Mesothelial cell of epicardium (in vitro differentiated cells): ENCODE results near the gene EXOSC7. TPM values are rescaled to one million over a fixed set of nuclear protein-coding genes. Genes with fewer than 3 reads are reported as not detected.

ENCODE experiments used
- DNase-seq, 2 experiments: peaks; one replicate each; pipeline ENCODE4 v3.0.0; 2021; ENCODE audit warnings: low spot score in 2 of 2; ENCODE audit not compliant: unreplicated experiment in 2 of 2
- H3K27ac Mint-ChIP-seq: 2 replicates; pipeline ENCODE4 v1.8.0; 2021; ENCODE audit warnings: mixed read lengths
- H3K27me3 Mint-ChIP-seq: 2 replicates; pipeline ENCODE4 v1.8.0; 2021; ENCODE audit warnings: low read depth, mixed read lengths
- H3K36me3 Mint-ChIP-seq: 2 replicates; pipeline ENCODE4 v1.8.0; 2021; ENCODE audit warnings: mixed read lengths
- H3K4me1 Mint-ChIP-seq: 2 replicates; pipeline ENCODE4 v1.8.0; 2021; ENCODE audit warnings: mixed read lengths
- H3K4me3 Mint-ChIP-seq: 2 replicates; pipeline ENCODE4 v1.8.0; 2021; ENCODE audit warnings: mild to moderate bottlenecking, moderate library complexity, mixed read lengths
- H3K9me3 Mint-ChIP-seq: 2 replicates; pipeline ENCODE4 v1.8.0; 2021; ENCODE audit warnings: mixed read lengths
- total RNA-seq: library from RNA; stranded (reverse); gene quantifications from 3 replicates; pipeline ENCODE4 v1.2.1, GENCODE V29; 2021
- TF ChIP-seq, protein P1 (sequence below): fragments of 200-600 bp; sonication (generic); IDR thresholded peaks from one replicate; pipeline ENCODE4 v1.5.0; 2021; ENCODE audit warnings: antibody characterized with exemption; ENCODE audit not compliant: unreplicated experiment

EXOSC7 gene
- total RNA-seq, 1 donor from 2014 or later, result 53.6 TPM

DNA sequence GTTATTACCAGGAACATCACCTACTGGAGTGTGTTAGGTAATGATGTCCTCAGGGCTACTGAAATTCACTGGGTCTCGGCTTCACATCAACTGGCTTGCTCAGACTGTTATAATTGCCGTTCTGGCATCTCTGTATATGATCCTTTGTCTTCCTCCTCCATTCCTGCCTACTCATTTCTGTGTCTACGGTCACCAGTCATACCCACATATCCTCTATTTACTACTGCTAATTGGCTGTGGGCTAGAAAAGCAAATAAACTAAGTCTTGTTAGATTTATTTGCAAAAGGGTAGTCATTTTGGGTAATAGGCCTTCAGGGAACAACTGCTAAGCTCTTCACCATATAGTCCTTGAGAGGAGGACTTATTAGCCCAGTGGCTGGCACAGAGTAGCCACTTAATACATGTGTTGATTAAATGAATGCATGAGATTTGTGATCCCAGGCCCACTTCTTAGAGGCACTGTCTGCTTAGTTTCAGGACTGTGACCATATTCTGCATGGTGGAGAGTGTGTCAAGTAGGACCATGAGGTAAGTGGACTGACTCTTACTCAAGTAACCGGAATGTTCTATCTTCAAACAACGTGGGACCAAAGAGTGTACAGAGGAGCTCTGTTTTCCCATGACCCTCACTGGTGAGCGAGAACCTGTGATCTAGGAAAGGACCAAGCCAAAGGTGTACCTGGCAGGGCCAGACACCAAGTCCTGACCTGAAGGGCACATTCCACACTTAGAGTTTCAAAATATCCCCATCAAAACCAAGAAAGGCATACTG is 13.2 kb upstream of the EXOSC7 start:
- no peak for DNase-seq
- TF ChIP-seq, protein P1, sequence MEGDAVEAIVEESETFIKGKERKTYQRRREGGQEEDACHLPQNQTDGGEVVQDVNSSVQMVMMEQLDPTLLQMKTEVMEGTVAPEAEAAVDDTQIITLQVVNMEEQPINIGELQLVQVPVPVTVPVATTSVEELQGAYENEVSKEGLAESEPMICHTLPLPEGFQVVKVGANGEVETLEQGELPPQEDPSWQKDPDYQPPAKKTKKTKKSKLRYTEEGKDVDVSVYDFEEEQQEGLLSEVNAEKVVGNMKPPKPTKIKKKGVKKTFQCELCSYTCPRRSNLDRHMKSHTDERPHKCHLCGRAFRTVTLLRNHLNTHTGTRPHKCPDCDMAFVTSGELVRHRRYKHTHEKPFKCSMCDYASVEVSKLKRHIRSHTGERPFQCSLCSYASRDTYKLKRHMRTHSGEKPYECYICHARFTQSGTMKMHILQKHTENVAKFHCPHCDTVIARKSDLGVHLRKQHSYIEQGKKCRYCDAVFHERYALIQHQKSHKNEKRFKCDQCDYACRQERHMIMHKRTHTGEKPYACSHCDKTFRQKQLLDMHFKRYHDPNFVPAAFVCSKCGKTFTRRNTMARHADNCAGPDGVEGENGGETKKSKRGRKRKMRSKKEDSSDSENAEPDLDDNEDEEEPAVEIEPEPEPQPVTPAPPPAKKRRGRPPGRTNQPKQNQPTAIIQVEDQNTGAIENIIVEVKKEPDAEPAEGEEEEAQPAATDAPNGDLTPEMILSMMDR, result no peak
- peaks cover 6% of the 10 kb centered on the region for H3K4me1 Mint-ChIP-seq
- no peak overlapping the region for H3K4me3 Mint-ChIP-seq
- no peaks in the 10 kb centered on the region for H3K27me3 Mint-ChIP-seq
- H3K9me3 Mint-ChIP-seq, result no peaks in the 10 kb centered on the region
- no peak overlapping the region for H3K27ac Mint-ChIP-seq
- no peaks in the 10 kb centered on the region for H3K36me3 Mint-ChIP-seq

DNA sequence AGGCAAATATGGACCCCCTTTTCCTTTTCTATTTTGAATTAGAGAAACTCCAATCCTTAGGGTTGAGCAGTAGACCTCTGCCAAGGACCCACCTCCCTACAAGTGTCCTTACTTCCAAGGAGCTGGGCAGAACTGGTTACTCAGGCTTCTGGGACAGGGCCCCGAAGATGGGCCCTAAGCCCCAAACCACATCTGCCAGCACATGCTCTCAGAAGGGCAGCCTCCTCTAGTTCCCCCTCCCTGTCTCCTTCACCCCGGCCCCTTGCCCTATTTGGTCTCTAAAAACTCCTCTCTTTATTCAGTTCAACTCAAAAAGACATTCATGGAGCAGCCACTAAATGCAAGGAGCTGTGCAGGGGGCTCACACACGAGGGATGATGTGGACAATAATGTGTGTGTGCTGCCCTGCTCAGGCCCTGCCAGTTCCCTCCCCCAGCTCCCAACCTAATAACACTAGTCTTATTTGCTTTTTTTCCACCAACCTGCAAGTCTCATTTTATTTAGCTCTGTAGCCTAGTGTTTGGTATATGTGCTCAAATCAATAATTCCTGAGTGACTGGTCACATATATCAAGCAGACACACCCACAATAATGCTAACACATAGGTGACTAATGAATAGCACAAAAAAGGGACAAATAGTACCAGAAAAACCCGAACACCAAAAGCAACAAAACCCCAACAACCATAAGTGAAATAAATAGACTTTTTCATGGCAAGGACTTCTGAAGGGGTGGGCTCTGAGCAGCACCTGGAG is 12.3 kb upstream of the EXOSC7 start:
- H3K9me3 Mint-ChIP-seq, result no peaks in the 10 kb centered on the region
- H3K27ac Mint-ChIP-seq, result no peak overlapping the region
- DNase-seq, result no peak
- no peaks in the 10 kb centered on the region for H3K36me3 Mint-ChIP-seq
- TF ChIP-seq, protein P1, result no peak
- no peak overlapping the region for H3K4me3 Mint-ChIP-seq
- H3K27me3 Mint-ChIP-seq, result no peaks in the 10 kb centered on the region
- H3K4me1 Mint-ChIP-seq, result peaks cover 6% of the 10 kb centered on the region

DNA sequence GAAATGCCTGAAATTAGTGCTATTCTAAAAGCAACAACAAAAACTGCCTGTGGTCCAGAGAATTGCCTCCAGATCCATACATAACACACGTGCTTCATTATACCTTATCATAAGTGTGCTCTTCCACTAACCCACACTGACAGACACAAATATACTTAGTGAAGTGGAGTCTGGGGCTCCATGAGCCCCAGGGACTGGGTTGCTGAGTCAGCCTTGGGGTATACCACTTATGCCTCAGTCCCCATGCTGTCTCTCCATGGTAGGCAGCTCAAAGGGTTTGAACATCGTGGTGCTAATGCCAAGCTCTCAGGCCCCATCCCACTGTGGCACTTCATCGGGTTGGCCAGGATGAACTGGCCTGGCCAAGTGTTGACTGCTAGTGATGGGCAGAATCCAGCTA is 10.9 kb upstream of the EXOSC7 start:
- DNase-seq, result no peak
- H3K36me3 Mint-ChIP-seq, result no peaks in the 10 kb centered on the region
- no peaks in the 10 kb centered on the region for H3K27me3 Mint-ChIP-seq
- TF ChIP-seq, protein P1, result no peak
- H3K4me1 Mint-ChIP-seq, result peaks cover 6% of the 10 kb centered on the region
- no peak overlapping the region for H3K4me3 Mint-ChIP-seq
- no peak overlapping the region for H3K27ac Mint-ChIP-seq
- H3K9me3 Mint-ChIP-seq, result no peaks in the 10 kb centered on the region

DNA sequence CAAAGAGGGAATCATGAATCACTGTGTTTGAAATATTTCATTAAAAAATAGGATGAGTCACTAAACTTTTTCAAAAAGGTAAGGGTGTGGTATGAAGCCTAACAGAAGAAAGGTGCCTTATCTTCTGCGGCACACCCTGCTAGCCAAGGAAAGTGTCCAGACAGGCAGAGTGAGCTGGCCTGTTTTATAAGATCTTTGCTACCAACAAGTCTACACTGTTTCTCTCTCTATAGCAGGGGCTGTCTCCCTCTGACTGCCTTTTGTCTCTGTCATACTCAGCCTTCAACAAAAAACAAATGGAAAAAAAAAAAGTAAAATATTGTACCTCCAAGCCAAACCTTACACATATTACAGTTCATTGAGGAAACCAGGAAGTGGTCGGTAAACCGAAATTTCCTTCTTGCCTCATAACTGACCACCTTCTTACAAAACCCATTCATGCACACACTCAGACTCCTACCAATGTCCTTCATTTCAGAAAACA is 9.2 kb upstream of the EXOSC7 start:
- Mint-ChIP-seq H3K4me3 (no peak overlapping the region), H3K36me3 (no peaks in the 10 kb centered on the region), H3K9me3 (no peaks in the 10 kb centered on the region), H3K27ac (peak overlapping the region; percentile 51), H3K4me1 (peaks cover 19% of the 10 kb centered on the region), H3K27me3 (no peaks in the 10 kb centered on the region)
- TF ChIP-seq, protein P1, result no peak
- DNase-seq, result no peak

DNA sequence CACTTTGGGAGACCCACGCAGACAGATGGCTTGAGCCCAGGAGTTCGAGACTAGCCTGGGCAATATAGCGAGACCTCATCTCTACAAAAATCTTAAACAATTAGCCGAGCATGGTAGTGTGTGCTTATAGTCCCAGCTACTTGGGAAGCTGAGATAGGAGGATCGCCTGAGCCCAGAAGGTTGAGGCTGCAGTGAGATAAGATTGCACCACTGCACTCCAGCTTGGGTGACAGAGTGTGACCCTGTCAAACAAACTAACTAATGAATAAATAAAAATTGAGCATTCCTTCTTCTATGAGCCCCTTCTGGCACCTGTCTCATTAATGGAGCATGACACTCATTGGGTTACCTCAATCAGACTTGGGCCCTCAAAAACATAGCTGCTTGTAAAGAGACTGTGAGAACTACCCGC is 7.6 kb upstream of the EXOSC7 start:
- Mint-ChIP-seq H3K27me3 (no peaks in the 10 kb centered on the region), H3K36me3 (no peaks in the 10 kb centered on the region), H3K27ac (no peak overlapping the region), H3K4me1 (peaks cover 21% of the 10 kb centered on the region), H3K4me3 (no peak overlapping the region), H3K9me3 (no peaks in the 10 kb centered on the region)
- no peak for DNase-seq
- TF ChIP-seq, protein P1, result no peak
